Fibroblast of skin of back (primary cell): Measurements from ENCODE around the gene RAX2.
A peak's percentile ranks its signal among the peaks of the same experiment; 100 is the strongest.

Experiments
- DNase-seq: peaks from one replicate; pipeline ENCODE4 v3.0.0-alpha.2; 2013

Gene RAX2

GRCh38 chr19:3725640-3726310, 46.3 kb downstream of the RAX2 start:
- peak; percentile 23 for DNase-seq

DNA sequence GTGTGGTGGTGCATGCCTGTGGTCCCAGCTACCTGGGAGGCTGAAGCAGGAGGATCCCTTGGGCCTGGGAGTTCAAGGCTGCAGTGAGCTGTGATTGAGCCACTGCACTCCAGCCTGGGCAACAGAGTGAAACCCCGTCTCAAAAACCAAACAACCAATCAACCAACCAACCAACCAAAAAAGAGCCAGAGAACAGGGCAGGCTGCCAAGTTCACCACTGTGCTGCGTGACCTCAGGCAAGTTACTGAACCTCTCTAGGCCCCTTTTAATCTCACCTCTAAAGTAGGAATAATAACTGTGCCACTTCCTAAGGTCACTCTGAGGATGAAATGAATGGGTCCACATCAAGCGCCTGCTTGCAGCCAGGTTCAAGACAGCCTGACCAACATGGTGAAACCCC, 46.9 kb downstream of the RAX2 start:
- DNase-seq, result no peak

DNA sequence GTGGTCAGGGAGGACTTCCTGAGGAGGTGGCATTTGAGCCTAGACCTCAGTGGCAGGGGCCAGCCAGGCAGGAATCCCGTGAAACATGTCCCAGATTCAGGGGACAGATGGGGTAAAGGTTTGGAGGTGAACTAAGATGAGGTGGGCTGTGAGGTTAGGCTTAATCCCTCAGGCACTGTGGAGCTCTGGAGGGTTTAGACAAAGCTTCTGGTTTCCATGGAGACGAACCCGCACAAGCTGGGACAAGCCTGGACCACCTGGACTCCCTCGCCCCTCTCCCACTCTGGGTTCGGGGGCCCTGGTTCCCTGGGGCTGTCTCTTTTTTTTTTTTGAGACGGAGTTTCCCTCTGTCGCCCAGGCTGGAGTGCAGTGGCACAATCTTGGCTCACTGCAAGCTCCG, 48.1 kb downstream of the RAX2 start:
- no peak for DNase-seq

DNA sequence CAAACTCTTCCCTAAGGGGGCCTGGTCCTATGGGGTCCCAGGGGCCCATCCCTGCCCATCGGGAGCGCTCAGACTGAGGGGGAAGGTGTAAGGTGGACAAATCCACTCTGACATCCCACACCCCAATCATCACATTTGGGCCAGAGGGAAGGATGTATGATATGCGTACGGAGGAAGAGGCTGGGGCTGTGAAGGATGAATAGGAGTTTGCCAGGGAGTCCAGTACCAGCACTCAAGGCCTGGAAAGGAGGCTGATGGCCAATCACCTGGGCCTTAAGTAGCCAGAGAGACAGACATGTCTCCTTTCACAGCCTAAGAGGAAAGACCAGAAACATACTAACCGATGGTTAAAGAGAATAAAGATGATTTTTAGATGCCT, 48.9 kb downstream of the RAX2 start:
- no peak for DNase-seq

DNA sequence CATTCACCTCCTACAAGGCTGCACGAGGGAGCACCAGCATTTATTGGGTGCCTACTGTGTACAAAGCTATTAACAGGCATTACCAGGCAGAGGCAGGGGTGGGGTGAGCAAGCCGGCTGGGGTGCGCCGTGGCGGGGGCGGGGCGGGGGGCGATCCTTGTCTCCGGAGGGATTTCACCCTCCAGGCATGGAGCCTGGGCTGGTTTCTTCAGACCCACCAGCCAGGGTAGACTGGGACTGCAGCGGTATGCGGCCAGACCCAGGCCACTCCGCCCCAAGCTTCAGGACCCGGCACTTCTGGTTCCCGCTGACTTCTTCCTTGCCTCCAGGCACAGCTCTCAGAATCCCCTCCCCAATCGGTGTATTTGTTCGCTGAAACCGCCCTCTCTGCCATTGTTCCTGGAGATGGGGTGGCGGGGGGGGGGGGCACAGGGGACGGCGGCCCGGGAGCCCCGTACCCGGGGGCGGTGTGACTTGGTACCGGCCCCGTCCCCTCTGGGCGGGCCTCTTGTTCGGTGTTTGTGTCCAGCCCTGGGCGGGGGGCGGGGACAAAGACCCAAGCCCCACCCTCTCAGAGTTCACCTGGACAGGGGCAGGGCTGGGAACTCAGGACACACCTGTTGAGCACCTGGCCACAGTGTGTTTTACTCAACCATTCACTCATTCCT, 49.5 kb downstream of the RAX2 start:
- DNase-seq, result no peak

- no peak for DNase-seq
These were observed 50.1 kb downstream of the RAX2 start for GRCh38 chr19:3721887-3722442.

- peak; percentile 77 for DNase-seq
These were observed 50.7 kb downstream of the RAX2 start for GRCh38 chr19:3721131-3721886.

GRCh38 chr19:3720349-3720917, 51.6 kb downstream of the RAX2 start:
- no peak for DNase-seq

DNA sequence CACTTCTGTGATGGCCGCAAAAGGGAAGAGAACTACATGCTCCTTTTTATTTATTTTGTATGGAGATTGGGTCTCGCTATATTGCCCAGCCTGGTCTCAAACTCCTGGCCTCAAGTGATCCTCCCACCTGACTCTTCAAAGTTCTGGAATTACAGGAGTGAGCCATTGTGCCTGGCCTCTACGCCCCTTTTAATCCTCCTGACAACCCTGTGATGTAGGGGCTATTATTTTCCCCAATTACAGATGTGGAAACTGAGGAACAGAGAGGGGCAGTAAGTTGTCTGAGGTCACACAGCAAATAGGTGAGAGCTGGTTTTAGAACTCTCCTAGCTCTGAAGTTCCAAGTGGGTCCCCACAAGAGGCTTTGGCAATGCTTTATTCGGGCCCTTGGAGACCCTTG, 52.2 kb downstream of the RAX2 start:
- DNase-seq, result no peak
